Activated CD8-positive, alpha-beta memory T cell treated with anti-CD3 and anti-CD28 coated beads, Interleukin-2, amount 50 U/mL, for 4 hours (primary cell): ENCODE measurements around the gene SLBP.

ENCODE experiments used
- DNase-seq: peaks from one replicate; pipeline ENCODE4 v3.0.0-alpha.2; 2020

Gene SLBP

DNA sequence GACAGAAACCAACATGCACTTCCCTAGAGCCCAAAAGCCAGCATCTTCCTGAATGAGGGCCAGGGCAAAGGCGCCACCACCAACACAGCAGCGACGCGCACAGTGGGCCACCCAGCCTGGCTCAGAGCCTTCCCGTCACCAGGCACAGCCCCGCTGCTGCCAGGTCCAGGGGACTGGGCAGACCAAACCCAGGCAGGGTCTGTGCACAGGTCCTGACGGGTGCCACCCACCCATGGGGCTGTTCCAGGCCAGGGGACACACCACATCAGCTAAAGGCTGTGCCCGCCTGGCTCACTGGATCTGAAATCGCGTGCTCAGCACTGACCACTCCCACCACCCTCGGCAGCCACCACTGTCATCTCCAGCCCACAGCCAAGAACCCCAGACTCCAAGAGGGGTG, 41.8 kb downstream of the SLBP start:
- DNase-seq, result no peak

DNA sequence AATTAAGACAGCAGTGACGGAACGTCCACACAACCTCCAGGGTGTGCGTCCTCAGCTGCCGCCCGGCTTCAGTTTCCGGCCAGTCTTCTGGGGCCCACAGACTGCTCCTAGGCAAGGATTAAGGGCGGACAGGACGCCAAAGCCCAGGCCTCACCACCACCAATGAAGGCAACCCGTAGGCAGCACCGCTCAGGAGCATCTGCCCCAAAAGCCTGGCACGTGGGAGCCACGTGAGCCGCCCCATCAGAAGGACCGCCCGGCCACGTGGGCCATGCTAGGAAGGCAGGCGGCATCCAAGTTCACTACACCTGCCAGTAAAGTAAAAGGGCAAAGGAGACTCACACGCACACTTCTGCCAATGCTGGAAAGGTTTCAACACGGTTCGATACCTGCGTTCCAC, 42.3 kb downstream of the SLBP start:
- DNase-seq, result no peak

DNA sequence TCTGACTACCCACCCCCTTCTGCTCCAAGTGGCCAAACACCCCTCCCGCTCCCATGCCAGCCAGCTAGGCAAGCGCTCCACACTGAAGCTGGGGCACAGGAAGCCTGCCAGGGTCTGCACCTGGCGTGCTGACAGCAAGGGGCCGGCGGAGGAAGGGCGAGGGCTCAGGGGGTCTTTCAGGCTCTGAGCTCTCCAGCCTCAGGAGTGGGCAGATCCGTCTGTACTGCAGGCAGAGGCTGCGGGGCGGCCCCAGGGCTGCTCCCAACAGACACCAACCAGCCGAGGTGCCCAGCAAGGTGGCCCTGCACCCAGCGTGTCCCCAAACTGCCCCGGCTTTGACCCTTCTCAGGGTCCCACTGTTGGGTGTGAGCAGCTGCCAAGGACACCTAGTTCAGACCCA, 42.8 kb downstream of the SLBP start:
- no peak for DNase-seq

DNA sequence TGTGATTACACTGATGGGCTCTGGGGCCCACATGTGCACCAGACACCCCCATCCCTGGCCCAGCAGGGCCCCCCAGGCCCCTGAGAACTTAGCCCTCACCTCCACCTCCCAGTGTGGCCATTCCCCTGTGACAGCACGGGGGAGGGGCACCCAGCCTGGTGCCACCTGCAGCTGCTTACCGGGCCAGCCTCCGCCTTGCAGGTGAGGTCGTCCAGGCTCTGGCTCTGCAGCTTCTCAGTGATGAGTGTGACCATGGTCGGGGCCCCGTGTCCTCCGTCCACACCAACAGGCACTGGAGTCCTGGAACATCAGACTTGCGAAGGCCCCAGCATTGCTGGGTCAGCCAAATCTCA, 43.7 kb downstream of the SLBP start:
- no peak for DNase-seq

DNA sequence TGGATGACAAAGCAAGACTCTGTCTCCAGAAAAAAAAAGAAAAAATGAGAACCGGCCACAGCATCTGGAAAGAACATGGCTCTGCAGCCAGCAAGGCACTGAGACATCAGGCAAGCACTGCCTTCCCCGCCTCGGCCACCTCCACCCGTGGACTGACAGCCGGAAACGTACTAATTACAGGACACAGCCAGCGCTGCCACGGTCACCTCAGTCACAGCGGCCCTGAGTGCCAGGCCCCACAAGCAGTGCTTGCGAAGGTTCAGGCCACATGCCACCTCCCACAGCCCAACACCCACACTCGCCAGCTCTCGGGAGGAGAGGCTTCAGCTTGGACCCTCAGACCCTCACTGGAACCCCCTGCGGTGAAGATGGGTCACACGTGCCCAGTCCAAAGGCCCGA, 44.8 kb downstream of the SLBP start:
- DNase-seq, result no peak

DNA sequence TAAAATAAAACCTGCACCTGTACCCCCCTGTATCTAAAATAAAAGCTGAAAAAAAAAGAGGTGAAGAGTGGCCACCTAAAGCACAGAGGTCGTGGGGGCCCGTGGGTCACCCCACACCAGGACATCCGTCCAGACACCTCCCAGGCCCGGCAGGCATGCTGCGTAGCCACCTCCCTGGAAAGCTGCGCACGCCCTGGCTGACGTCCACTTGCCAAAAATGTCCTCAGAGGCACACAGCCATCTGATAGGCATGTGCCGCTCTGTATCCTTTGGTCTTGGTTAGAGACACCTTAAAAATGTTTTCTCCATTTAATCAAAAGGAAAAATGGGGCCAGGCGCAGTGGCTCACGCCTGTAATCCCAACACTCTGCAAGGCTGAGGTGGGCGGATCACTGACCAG, 45.7 kb downstream of the SLBP start:
- no peak for DNase-seq

DNA sequence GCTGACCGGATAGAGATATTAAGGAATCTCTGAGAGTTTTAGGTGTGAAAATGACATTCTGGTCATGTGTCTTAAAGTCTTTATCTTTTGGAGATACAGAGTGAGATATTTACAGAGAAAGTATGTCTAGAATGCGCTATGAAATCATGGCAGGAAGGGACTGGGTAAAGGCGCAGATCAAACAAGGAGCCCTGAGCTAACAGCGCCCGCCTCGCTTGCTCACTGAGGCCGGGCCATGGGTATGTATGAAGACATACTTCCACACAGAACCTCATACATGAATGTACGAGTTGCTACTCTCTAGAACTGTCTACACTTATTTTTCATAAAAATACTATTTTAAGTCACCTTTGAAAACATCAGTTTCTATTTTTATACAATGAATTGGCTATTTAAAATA, 48.0 kb downstream of the SLBP start:
- no peak for DNase-seq

DNA sequence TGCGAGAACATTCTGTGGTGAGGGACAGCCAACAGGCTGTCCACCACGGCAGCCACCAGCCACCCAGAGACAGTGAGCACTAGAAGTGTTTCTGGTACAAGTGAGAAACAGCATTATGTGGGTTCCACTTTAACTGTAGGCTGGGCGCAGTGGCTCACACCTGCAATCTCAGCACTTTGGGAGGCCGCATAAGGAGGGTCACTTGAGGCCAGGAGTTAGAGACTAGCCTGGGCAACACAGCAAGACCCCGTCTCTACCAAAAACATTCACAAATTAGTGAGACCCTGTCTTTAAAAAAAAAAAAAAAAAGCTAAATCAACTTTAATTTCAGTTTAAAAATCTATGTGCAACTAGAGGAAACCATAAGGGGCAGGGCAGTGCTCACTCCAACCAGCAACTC, 48.6 kb downstream of the SLBP start:
- no peak for DNase-seq

DNA sequence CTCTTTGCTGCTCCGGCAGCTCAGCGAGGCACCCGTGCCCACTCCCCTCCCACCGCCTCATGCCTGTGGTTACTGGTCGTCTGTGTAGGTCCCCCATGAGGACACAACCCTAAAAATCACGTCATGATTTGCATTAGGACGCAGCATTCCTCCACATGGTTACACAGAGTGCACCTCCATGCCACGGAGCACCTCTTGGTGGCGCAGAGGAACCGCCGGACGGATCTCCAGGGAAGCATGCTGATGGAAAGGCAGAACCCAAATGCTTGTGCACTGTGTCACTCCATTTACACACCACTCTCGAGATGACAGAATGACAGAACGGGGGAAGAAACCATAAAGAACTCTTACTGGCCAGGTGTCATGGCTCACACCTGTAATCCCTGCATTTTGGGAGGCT, 50.4 kb downstream of the SLBP start:
- DNase-seq, result no peak

DNA sequence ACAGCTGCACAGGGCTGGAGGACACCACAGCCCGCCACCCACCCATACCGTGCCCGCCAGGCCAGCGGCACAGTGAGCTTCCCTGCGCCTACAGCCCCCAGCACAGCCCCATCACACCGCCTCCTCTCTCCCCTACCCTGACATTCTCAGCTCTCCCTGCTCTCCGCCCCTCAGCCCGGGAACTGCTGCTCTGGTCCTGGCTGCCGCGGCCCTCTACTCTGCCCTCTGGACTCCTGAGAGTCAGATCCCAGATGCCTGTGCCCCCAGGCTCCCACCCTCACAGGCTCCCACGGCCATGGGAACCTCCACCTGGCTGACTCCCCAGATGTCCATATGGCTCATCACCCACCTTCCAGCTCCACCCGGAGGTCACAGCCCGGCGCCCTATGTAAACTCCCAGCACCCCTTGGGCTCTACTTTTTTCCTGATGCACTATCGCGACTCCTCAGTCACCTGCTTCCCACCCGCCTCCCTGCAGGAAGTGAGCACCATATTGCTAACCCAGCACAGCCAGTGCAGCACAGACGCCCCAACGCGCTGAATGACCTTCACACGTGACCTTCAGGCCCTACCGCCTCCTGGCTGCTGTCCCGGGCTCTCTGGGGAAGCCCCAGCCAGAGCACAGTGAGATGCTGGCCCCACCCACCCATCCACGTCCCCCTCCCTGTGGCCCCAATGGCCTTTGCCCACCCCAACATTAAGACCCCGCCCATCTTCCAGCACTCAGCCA, 51.0 kb downstream of the SLBP start:
- no peak for DNase-seq

DNA sequence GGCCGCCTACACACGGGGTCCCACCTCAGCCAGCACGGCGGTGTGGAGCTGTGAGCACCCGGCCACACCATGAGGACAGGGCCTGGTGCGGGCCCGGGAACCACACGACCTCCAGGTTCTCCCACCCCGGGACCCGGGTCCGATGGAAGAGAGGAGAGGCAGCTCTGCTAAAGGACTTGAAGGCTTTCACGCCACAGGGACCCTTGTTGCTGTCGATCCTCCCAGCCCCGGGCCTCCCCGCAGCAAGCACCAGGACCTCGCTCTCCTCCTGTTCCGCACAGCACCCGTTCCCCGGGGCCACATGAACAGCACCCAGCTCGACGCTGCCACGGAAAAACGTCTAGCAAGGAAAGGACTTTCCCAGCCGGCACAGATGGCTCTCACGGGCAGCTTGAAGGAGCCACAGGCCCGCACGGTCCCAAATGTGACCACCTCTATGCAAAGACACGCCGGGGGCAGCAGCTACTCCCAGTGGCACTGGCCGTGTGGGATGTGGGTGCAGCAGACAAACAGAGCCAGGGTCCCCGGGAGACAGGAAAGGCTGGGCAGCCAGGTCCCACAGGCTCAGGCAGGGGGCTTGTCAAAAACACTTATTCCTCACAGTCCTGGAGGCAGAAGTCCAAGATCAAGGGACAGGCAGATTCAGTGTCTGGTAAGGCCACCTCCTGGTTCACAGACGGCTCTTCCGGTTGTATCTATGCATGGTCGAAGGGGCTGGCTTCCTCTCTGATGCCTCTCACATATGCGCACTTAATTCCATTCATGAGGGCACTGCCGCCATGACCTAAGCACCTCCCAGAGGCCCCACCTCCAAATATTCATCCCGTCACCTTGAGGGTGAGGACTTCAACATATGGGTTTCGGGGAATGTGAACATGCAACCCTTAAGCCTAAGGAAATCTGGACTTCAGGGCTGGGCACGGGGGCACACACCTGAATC, 52.7 kb downstream of the SLBP start:
- no peak for DNase-seq

DNA sequence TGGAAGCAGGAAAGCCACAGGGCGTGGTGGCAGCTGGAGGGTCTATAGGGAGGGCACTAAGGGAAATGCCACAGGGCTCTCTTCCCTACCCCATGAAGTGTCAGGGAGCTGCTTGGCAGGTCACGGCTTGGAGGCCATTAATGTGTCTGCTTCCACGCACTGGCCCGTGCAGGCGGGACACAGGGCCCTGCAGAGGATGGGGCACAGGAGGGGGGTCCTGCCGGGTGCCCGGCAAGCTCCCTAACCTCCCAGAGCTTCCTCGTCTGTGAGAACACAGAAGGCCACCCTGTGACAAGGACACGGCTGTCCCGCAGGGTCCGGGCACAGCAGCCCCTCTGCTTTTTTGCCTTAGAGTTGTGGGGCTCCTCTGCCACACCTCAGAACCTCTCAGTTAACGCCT, 53.5 kb downstream of the SLBP start:
- DNase-seq, result no peak

DNA sequence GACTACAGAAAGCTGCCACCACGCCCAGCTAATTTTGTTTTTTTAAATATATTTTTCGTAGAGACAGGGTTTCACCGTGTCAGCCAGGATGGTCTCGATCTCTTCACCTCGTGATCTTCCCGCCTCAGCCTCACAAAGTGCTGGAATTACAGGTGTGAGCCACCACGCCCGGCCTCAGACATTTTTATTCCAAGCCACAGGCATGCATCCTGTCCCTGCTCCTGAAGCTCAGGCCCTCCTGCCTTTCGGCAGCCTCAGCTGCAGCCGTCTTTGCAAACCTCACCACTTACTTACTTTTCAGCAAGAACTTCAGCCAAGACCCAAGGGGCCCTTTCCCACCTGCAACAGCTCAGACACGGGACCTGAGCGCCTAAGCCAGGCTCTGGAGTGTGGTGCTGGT, 54.0 kb downstream of the SLBP start:
- DNase-seq, result no peak

DNA sequence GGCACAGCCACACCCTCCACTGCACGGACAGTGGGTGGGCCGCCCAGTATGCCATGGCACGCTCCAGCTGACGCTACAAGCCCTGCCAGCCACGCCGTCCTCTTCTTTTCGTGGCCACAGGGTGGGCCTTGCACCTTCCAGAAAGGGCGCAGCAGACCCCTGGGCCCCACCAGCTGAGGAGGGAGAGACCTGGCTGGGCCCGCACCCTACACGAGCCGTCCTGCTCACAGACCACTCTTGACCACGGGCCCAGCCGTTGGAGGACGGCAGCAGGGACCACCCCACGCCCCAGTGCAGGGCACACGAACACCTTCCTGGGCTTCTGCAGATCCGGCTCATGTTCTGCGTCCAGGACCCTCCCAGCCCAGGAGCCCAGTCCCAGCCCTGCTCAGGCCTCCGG, 55.1 kb downstream of the SLBP start:
- DNase-seq, result no peak

DNA sequence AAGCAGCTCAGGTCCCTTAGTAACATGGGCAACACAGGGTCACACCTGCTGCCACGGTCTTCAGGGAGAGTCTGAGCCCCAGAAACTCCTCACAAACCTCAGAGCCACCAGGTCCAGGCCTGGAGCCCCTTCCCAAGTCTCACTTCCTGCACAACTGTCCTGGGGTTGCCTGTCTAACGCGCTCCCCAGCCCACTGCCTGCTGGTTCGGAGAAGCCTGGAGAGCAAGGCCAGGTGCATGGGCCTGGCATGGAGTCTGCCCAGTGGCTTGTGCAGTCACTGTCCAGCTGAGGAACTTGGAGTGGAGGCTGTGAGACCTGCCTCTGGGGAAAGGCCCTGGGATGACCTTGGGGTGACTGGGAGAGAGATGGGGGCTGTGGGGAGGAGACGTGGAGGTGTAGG, 56.0 kb downstream of the SLBP start:
- DNase-seq, result no peak

DNA sequence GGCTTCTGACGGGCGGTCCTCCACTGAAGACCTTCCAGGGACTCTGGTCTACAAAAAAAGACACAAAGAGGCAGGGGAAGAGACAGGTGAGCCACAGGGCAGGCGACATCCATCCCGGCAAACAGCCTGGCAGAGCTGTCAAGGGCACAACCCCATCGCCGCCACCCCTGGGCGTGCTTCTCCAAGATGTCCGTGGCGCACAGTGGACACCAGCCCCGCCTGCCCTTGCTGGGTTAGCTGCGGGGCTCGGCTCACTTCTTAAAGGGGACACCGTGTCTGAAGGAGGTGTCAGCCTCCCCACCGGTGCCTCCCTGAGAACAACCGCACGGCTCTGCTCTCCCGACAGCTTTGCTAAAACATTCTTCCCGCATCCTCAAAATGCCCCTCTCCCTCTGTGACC, 56.4 kb downstream of the SLBP start:
- DNase-seq, result no peak

DNA sequence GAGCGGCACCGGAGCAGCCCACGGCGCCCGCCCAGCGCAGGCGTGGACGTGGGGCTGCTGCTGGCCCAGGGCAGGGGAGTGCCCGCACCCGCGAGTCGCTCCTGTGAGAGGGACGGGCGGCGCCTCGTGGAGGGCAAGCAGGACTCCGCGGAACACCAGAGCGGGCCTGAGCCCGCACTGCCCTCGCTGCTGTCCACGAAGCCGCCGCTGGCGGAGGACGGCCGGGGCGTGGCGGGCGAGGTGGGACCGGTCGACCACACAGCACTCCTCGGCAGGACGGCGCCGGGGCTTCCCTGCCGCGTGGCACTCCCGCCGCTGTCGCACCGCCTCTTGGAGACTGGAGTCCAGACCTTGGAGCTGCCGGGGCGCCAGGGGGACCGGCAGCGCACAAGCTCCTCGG, 57.0 kb downstream of the SLBP start:
- DNase-seq, result no peak

DNA sequence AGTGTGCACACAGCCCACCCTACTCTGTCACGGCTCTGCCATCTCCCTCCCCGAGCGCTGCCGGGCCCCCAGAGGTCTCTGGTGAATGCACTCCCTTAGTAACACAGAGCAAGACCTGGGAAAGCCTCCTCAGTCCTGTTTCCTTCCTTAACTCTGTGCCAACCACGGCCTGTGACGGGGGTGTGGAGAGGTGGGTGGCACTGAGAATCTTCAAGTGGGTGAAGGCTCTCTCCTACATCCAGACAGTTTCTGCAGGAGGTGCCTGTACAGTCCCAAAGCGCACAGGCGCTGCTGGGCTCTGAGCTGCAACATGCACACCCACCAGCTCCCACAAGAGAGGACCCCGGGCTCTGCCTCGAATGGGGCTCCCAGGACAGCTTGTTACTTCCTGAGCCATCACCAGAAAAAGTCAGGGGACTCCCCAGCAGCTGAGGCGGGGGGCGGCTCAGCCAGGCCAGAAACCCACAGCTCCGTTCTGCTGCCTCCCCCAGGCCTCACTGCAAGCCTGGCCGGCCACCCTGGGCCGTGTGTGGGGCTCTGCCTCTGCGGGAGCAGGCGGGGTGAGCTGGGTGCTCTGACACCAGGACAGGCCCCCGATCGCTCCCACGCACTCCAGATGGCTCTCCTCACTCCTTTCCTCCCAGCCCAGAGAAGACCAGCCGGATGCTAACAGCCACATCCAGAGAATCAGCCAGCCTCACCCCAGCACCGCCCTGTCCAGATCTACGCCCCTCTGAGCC, 57.7 kb downstream of the SLBP start:
- no peak for DNase-seq

DNA sequence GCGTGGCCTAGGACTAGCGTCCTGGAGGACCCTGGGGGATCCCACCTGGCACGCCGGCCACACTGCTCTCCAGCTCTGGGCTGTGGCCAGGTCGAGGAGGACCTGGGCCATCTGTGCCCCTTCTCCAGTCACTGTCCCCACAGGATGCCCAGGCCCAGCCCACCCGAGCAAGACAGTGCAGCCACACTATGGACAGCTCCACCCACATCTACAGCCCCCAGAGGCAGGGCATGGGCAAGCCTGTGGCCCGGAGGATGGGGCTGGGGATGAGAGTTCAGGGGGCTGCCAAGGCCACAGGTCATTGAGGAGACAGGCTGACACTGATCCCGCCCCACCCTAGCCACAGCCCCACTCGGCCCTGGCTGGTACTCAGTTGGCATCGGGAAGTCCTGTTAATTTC, 58.3 kb downstream of the SLBP start:
- no peak for DNase-seq

DNA sequence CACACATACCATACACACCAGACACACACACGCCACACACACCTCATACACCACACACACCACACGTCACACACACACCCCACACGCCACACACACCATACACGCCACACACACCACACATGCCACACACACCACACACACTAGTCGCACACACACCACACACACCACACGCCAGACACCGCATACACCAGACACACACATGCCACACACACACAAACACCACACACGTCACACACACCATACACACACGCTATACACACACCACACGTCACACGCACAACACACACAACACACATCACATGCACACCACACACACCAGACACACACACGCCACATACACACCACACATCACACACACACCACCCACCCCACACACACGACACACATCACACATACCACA, 60.0 kb downstream of the SLBP start:
- DNase-seq, result no peak

DNA sequence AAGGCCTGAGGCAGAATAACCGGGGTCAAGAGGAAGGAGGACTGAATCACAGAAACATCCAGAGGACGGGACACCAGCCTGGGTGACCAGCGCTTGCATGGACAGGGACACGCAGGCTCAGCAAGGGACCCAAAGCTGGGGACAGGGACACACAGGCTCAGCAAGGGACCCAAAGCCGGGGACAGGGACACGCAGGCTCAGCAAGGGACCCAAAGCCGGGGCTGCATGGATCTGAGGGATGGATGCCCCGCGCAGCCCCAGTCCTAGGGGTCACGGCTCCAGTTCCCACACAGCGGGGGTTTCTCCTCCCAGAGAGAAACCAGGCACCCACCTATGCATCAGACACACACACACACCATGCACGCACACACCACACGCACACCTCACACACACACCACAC, 60.5 kb downstream of the SLBP start:
- no peak for DNase-seq

DNA sequence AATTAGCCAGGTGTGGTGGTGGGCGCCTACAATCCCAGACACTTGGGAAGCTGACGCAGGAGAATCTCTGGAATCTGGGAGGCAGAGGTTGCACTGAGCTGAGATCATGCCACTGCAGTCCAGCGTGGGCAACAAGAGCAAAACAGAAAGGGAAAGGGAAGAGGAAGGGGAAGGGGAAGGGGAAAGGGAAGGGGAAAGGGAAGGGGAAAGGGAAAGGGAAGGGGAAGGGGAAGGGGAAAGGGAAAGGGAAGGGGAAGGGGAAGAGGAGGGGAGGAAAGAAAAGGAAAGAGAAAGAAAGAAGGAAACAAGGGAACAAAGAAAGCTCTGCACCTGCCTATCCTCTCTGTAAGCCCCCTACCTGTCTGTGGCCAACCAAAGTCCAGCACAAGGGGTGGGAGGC, 63.2 kb downstream of the SLBP start:
- DNase-seq, result no peak

DNA sequence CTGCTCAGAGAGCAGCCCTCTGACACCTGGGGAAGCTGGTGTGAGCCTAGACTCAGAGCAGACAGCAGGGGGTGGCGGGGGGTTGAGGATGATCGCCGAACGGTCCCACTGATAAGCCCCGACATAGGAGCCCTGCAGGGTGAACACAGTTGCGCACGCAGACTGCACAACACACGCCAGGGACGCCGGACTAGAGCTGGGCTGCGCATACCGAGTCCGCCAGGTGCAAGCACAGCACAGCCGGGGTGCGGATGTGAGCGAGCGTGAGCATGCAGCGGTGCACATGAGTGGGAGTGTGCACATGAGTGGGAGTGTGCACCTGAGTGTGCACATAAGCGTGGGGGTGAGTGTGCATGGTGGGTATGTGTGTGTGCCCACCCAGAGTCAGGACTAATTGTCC, 64.7 kb downstream of the SLBP start:
- no peak for DNase-seq

DNA sequence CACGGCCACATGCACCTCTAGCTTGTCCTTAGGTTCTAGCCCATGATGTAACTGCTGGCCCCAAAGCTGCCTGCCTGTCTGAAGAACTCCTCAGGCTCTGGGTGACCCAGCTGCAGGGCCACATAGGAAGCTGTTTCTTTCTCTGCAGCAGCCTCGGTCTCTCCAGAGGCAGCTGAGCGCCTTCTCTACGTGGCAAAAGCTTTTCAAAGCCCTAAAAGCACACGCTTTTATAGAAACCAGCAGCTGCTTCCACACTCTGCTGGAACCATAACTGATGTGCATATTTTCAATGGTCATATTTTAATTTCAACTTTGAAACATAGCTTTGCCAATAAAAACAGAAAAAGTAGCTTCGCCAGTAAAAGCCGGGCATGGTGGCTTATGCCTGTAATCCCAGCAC, 65.4 kb downstream of the SLBP start:
- no peak for DNase-seq
